Measurements from ENCODE around the gene HSD11B1L.
A peak's percentile ranks its signal among the peaks of the same experiment; 100 is the strongest.

DNA sequence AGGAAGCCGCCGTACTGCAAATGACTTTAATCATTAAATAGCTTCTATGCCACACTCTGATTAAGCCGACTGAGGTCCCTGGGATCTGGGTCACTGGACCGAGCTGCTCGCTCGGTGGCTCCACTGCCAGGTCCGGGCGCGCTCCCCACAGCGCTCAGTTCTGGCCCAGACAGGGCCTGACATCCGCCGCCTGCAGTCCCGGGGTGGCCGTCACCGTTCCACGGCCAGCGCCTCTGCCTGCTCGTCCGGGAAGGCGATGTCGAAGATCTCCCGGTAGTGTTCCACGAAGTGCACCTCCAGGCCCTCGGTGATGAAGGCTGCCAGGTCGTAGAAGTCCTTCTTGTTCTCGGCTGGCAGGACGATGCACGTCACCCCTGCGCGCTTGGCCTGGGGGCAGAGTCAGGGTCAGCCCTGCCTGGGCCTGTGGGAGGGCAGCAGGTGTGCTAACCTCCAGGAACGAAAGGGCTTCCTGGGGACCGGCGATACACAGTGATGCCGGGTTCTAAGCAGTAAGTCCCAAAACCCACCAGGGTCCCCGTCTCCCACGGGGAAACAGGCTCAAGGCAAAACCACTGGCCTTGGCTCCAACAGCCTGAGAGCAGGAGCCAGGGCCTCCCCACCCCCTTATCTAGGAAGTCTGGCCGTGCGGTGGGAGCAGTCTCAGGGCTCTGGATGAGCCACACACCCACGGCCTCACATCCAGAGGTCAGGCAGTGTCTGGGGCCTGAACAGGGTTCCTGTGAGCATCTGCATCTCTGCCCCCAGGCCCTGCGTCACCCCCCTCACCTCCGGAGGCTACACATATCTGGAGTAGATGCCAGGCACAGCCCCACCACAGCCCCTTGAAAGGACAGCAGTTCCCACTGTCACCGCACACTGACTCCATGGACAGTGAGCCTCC lies 11.2 kb downstream of the HSD11B1L start:
- TF ChIP-seq ZNF707 (tag by site-specific recombination; IDR thresholded peaks at IDR 0.05) = no peak
- TF ChIP-seq CTCF (tag by site-specific recombination; IDR thresholded peaks at IDR 0.05) = no peak
- TF ChIP-seq, protein P1, sequence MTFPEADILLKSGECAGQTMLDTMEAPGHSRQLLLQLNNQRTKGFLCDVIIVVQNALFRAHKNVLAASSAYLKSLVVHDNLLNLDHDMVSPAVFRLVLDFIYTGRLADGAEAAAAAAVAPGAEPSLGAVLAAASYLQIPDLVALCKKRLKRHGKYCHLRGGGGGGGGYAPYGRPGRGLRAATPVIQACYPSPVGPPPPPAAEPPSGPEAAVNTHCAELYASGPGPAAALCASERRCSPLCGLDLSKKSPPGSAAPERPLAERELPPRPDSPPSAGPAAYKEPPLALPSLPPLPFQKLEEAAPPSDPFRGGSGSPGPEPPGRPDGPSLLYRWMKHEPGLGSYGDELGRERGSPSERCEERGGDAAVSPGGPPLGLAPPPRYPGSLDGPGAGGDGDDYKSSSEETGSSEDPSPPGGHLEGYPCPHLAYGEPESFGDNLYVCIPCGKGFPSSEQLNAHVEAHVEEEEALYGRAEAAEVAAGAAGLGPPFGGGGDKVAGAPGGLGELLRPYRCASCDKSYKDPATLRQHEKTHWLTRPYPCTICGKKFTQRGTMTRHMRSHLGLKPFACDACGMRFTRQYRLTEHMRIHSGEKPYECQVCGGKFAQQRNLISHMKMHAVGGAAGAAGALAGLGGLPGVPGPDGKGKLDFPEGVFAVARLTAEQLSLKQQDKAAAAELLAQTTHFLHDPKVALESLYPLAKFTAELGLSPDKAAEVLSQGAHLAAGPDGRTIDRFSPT (tag by site-specific recombination; IDR thresholded peaks at IDR 0.05) = peak; percentile 10; the same call in 1 of the 2 replicates
- TF ChIP-seq ZNF138 (tag by site-specific recombination; IDR thresholded peaks at IDR 0.05; ENCODE audit: borderline replicate concordance) = no peak
- 0 out of 2 replicates have a peak, but pooled peaks have one; percentile 1 for TF ChIP-seq SP2 (tag by site-specific recombination; IDR thresholded peaks at IDR 0.05)
- no peak for TF ChIP-seq KLF9 (tag by site-specific recombination; IDR thresholded peaks at IDR 0.05; ENCODE audit: low read depth)
- no peak for TF ChIP-seq ZSCAN5A (tag by site-specific recombination; IDR thresholded peaks at IDR 0.05)
